Measurements from ENCODE around the gene PKN3.

The PKN3 gene

GRCh38 chr9:128731691-128732090 is 29.4 kb downstream of the PKN3 start:
- H3K4me1 ChIP-seq (ENCODE audit: control insufficient read depth, insufficient read depth, low read length) = no peaks in the 10 kb centered on the region
- peaks cover 8% of the 10 kb centered on the region for H3K36me3 ChIP-seq (ENCODE audit: insufficient read depth, low read length)
- no peaks in the 10 kb centered on the region for H3K9me3 ChIP-seq (replicated peaks; ENCODE audit: low read length)
- no peak overlapping the region for H3K9ac ChIP-seq (ENCODE audit: low read depth, low read length)
- H3K27me3 ChIP-seq (ENCODE audit: control insufficient read depth, insufficient read depth, low read length) = no peaks in the 10 kb centered on the region
- H3K4me2 ChIP-seq (ENCODE audit: low read length) = no peak overlapping the region
- no peak overlapping the region for H3K4me3 ChIP-seq (ENCODE audit: low read length)

- no peak overlapping the region for H3K9ac ChIP-seq (ENCODE audit: low read depth, low read length)
- peaks cover 8% of the 10 kb centered on the region for H3K36me3 ChIP-seq (ENCODE audit: insufficient read depth, low read length)
- H3K4me2 ChIP-seq (ENCODE audit: low read length) = no peak overlapping the region
- H3K27me3 ChIP-seq (ENCODE audit: control insufficient read depth, insufficient read depth, low read length) = no peaks in the 10 kb centered on the region
- H3K4me3 ChIP-seq (ENCODE audit: low read length) = no peak overlapping the region
- H3K4me1 ChIP-seq (ENCODE audit: control insufficient read depth, insufficient read depth, low read length) = no peaks in the 10 kb centered on the region
- H3K9me3 ChIP-seq (replicated peaks; ENCODE audit: low read length) = no peaks in the 10 kb centered on the region
Measured at GRCh38 chr9:128732576-128732975, 30.3 kb downstream of the PKN3 start.

GRCh38 chr9:128733256-128733655 is 31.0 kb downstream of the PKN3 start:
- H3K4me2 ChIP-seq (ENCODE audit: low read length) = peak overlapping the region; percentile 53
- H3K9ac ChIP-seq (ENCODE audit: low read depth, low read length) = peak overlapping the region; percentile 23
- H3K36me3 ChIP-seq (ENCODE audit: insufficient read depth, low read length) = peaks cover 8% of the 10 kb centered on the region
- no peaks in the 10 kb centered on the region for H3K9me3 ChIP-seq (replicated peaks; ENCODE audit: low read length)
- no peak overlapping the region for H3K4me3 ChIP-seq (ENCODE audit: low read length)
- H3K27me3 ChIP-seq (ENCODE audit: control insufficient read depth, insufficient read depth, low read length) = no peaks in the 10 kb centered on the region
- no peaks in the 10 kb centered on the region for H3K4me1 ChIP-seq (ENCODE audit: control insufficient read depth, insufficient read depth, low read length)

GRCh38 chr9:128735373-128735772 is 33.1 kb downstream of the PKN3 start:
- no peaks in the 10 kb centered on the region for H3K27me3 ChIP-seq (ENCODE audit: control insufficient read depth, insufficient read depth, low read length)
- H3K4me1 ChIP-seq (ENCODE audit: control insufficient read depth, insufficient read depth, low read length) = no peaks in the 10 kb centered on the region
- peaks cover 14% of the 10 kb centered on the region for H3K36me3 ChIP-seq (ENCODE audit: insufficient read depth, low read length)
- H3K4me3 ChIP-seq (ENCODE audit: low read length) = no peak overlapping the region
- no peak overlapping the region for H3K4me2 ChIP-seq (ENCODE audit: low read length)
- no peak overlapping the region for H3K9ac ChIP-seq (ENCODE audit: low read depth, low read length)
- H3K9me3 ChIP-seq (replicated peaks; ENCODE audit: low read length) = no peaks in the 10 kb centered on the region

- Histone ChIP-seq H3K27me3 (ENCODE audit: control insufficient read depth, insufficient read depth, low read length) (no peaks in the 10 kb centered on the region), H3K4me2 (ENCODE audit: low read length) (no peak overlapping the region), H3K4me3 (ENCODE audit: low read length) (no peak overlapping the region), H3K36me3 (ENCODE audit: insufficient read depth, low read length) (peaks cover 10% of the 10 kb centered on the region), H3K9ac (ENCODE audit: low read depth, low read length) (no peak overlapping the region), H3K4me1 (ENCODE audit: control insufficient read depth, insufficient read depth, low read length) (no peaks in the 10 kb centered on the region), H3K9me3 (replicated peaks; ENCODE audit: low read length) (no peaks in the 10 kb centered on the region)
Measured at GRCh38 chr9:128742401-128742800, 40.1 kb downstream of the PKN3 start.

GRCh38 chr9:128743421-128743820 is 41.1 kb downstream of the PKN3 start:
- Histone ChIP-seq H3K9ac (ENCODE audit: low read depth, low read length) (no peak overlapping the region), H3K4me1 (ENCODE audit: control insufficient read depth, insufficient read depth, low read length) (no peaks in the 10 kb centered on the region), H3K4me2 (ENCODE audit: low read length) (no peak overlapping the region), H3K9me3 (replicated peaks; ENCODE audit: low read length) (no peaks in the 10 kb centered on the region), H3K4me3 (ENCODE audit: low read length) (no peak overlapping the region), H3K27me3 (ENCODE audit: control insufficient read depth, insufficient read depth, low read length) (no peaks in the 10 kb centered on the region), H3K36me3 (ENCODE audit: insufficient read depth, low read length) (peaks cover 10% of the 10 kb centered on the region)

- no peak overlapping the region for H3K4me3 ChIP-seq (ENCODE audit: low read length)
- H3K4me1 ChIP-seq (ENCODE audit: control insufficient read depth, insufficient read depth, low read length) = no peaks in the 10 kb centered on the region
- no peak overlapping the region for H3K9ac ChIP-seq (ENCODE audit: low read depth, low read length)
- peaks cover 17% of the 10 kb centered on the region for H3K36me3 ChIP-seq (ENCODE audit: insufficient read depth, low read length)
- no peaks in the 10 kb centered on the region for H3K27me3 ChIP-seq (ENCODE audit: control insufficient read depth, insufficient read depth, low read length)
- no peaks in the 10 kb centered on the region for H3K9me3 ChIP-seq (replicated peaks; ENCODE audit: low read length)
- no peak overlapping the region for H3K4me2 ChIP-seq (ENCODE audit: low read length)
Measured at GRCh38 chr9:128747241-128747640, 44.9 kb downstream of the PKN3 start.

GRCh38 chr9:128750926-128751595 is 48.8 kb downstream of the PKN3 start:
- H3K36me3 ChIP-seq (ENCODE audit: insufficient read depth, low read length) = peaks cover 26% of the 10 kb centered on the region
- H3K4me3 ChIP-seq (ENCODE audit: low read length) = no peak overlapping the region
- H3K9ac ChIP-seq (ENCODE audit: low read depth, low read length) = no peak overlapping the region

GRCh38 chr9:128753627-128754026 is 51.3 kb downstream of the PKN3 start:
- H3K9me3 ChIP-seq (replicated peaks; ENCODE audit: low read length) = no peaks in the 10 kb centered on the region
- H3K36me3 ChIP-seq (ENCODE audit: insufficient read depth, low read length) = peaks cover 22% of the 10 kb centered on the region

More at GRCh38 chr9:128750926-128751595, 48.8 kb downstream of the PKN3 start:
- no peaks in the 10 kb centered on the region for H3K27me3 ChIP-seq (ENCODE audit: control insufficient read depth, insufficient read depth, low read length)
- H3K4me2 ChIP-seq (ENCODE audit: low read length) = no peak overlapping the region
- H3K9me3 ChIP-seq (replicated peaks; ENCODE audit: low read length) = no peaks in the 10 kb centered on the region
- H3K4me1 ChIP-seq (ENCODE audit: control insufficient read depth, insufficient read depth, low read length) = no peaks in the 10 kb centered on the region

GRCh38 chr9:128757602-128758001 is 55.3 kb downstream of the PKN3 start:
- H3K4me2 ChIP-seq (ENCODE audit: low read length) = no peak overlapping the region
- no peaks in the 10 kb centered on the region for H3K27me3 ChIP-seq (ENCODE audit: control insufficient read depth, insufficient read depth, low read length)
- no peaks in the 10 kb centered on the region for H3K4me1 ChIP-seq (ENCODE audit: control insufficient read depth, insufficient read depth, low read length)
- no peaks in the 10 kb centered on the region for H3K9me3 ChIP-seq (replicated peaks; ENCODE audit: low read length)
- H3K36me3 ChIP-seq (ENCODE audit: insufficient read depth, low read length) = peaks cover 8% of the 10 kb centered on the region
- H3K4me3 ChIP-seq (ENCODE audit: low read length) = no peak overlapping the region
- H3K9ac ChIP-seq (ENCODE audit: low read depth, low read length) = no peak overlapping the region

More at GRCh38 chr9:128753627-128754026, 51.3 kb downstream of the PKN3 start:
- H3K4me3 ChIP-seq (ENCODE audit: low read length) = no peak overlapping the region
- H3K4me1 ChIP-seq (ENCODE audit: control insufficient read depth, insufficient read depth, low read length) = no peaks in the 10 kb centered on the region
- H3K27me3 ChIP-seq (ENCODE audit: control insufficient read depth, insufficient read depth, low read length) = no peaks in the 10 kb centered on the region
- no peak overlapping the region for H3K9ac ChIP-seq (ENCODE audit: low read depth, low read length)
- H3K4me2 ChIP-seq (ENCODE audit: low read length) = no peak overlapping the region

GRCh38 chr9:128762671-128763449 is 60.6 kb downstream of the PKN3 start:
- Histone ChIP-seq H3K9me3 (replicated peaks; ENCODE audit: low read length) (no peaks in the 10 kb centered on the region), H3K27me3 (ENCODE audit: control insufficient read depth, insufficient read depth, low read length) (no peaks in the 10 kb centered on the region), H3K9ac (ENCODE audit: low read depth, low read length) (no peak overlapping the region), H3K4me1 (ENCODE audit: control insufficient read depth, insufficient read depth, low read length) (no peaks in the 10 kb centered on the region), H3K36me3 (ENCODE audit: insufficient read depth, low read length) (no peaks in the 10 kb centered on the region), H3K4me2 (ENCODE audit: low read length) (no peak overlapping the region), H3K4me3 (ENCODE audit: low read length) (no peak overlapping the region)

- no peak overlapping the region for H3K4me2 ChIP-seq (ENCODE audit: low read length)
- no peak overlapping the region for H3K4me3 ChIP-seq (ENCODE audit: low read length)
- H3K27me3 ChIP-seq (ENCODE audit: control insufficient read depth, insufficient read depth, low read length) = no peaks in the 10 kb centered on the region
- no peak overlapping the region for H3K9ac ChIP-seq (ENCODE audit: low read depth, low read length)
- no peaks in the 10 kb centered on the region for H3K4me1 ChIP-seq (ENCODE audit: control insufficient read depth, insufficient read depth, low read length)
- no peaks in the 10 kb centered on the region for H3K9me3 ChIP-seq (replicated peaks; ENCODE audit: low read length)
- H3K36me3 ChIP-seq (ENCODE audit: insufficient read depth, low read length) = no peaks in the 10 kb centered on the region
Measured at GRCh38 chr9:128764361-128764760, 62.1 kb downstream of the PKN3 start.

All from skeletal muscle satellite cell (primary cell).